H9 (cell line): Measurements from ENCODE around the gene CNIH2. TPM values are rescaled to one million over a fixed set of nuclear protein-coding genes. Genes with fewer than 3 reads are reported as not detected.
A peak's percentile ranks its signal among the peaks of the same experiment; 100 is the strongest.

Source experiments
- DNase-seq: peaks from one replicate; pipeline ENCODE4 v3.0.0-alpha.2; 2017
- H2AFZ ChIP-seq: one replicate; pipeline ENCODE4 v1.6.1; 2013; ENCODE audit warnings: mild to moderate bottlenecking, low read length, control low read depth, moderate library complexity
- H2AK5ac ChIP-seq: 2 replicates; pipeline ENCODE4 v1.6.1; 2013; ENCODE audit warnings: low read length, control low read depth, mixed read lengths; ENCODE audit not compliant: insufficient read length
- H2BK120ac ChIP-seq: one replicate; pipeline ENCODE4 v1.6.1; 2013; ENCODE audit warnings: low read depth, mild to moderate bottlenecking, low read length, control low read depth, inconsistent platforms; ENCODE audit not compliant: poor library complexity, severe bottlenecking
- H2BK12ac ChIP-seq: 2 replicates; pipeline ENCODE4 v1.6.1; 2013; ENCODE audit warnings: low read length, control low read depth, mixed read lengths, low read depth; ENCODE audit not compliant: insufficient read length
- H2BK15ac ChIP-seq: 2 replicates; pipeline ENCODE4 v1.6.1; 2013; ENCODE audit warnings: low read depth, low read length, control low read depth
- H2BK20ac ChIP-seq: one replicate; pipeline ENCODE4 v1.6.1; 2013; ENCODE audit warnings: low read depth, mild to moderate bottlenecking, low read length, control low read depth, inconsistent platforms; ENCODE audit not compliant: poor library complexity, severe bottlenecking
- H2BK5ac ChIP-seq: 2 replicates; pipeline ENCODE4 v1.6.1; 2013; ENCODE audit warnings: low read length, control low read depth, mixed read lengths; ENCODE audit not compliant: insufficient read length
- H3K14ac ChIP-seq: 2 replicates; pipeline ENCODE4 v1.6.1; 2013; ENCODE audit warnings: low read length, control low read depth; ENCODE audit not compliant: insufficient read depth
- H3K18ac ChIP-seq: 2 replicates; pipeline ENCODE4 v1.6.1; 2013; ENCODE audit warnings: low read depth, mild to moderate bottlenecking, mixed read lengths, low read length, control low read depth; ENCODE audit not compliant: insufficient read length
- H3K23ac ChIP-seq: 2 replicates; pipeline ENCODE4 v1.6.1; 2013; ENCODE audit warnings: low read length, control low read depth, mixed read lengths, low read depth; ENCODE audit not compliant: insufficient read length
- H3K23me2 ChIP-seq: 2 replicates; pipeline ENCODE4 v1.6.1; 2013; ENCODE audit warnings: low read depth, mild to moderate bottlenecking, mixed read lengths, low read length, control low read depth; ENCODE audit not compliant: insufficient read length, poor library complexity, severe bottlenecking
- H3K27ac ChIP-seq: 2 replicates; pipeline ENCODE4 v1.5.1; 2013; ENCODE audit warnings: low read length, control low read depth, mixed read lengths, low read depth; ENCODE audit not compliant: insufficient read length
- H3K27me3 ChIP-seq: 2 replicates; pipeline ENCODE4 v1.6.1; 2013; ENCODE audit warnings: low read length, control low read depth, inconsistent platforms; ENCODE audit not compliant: insufficient read depth
- H3K4ac ChIP-seq: 2 replicates; pipeline ENCODE4 v1.6.1; 2013; ENCODE audit warnings: low read depth, mild to moderate bottlenecking, control low read depth, inconsistent platforms, low read length, moderate library complexity
- H3K4me1 ChIP-seq: 2 replicates; pipeline ENCODE4 v1.6.1; 2013; ENCODE audit warnings: low read length, control low read depth, inconsistent platforms; ENCODE audit not compliant: insufficient read depth
- H3K4me2 ChIP-seq: 2 replicates; pipeline ENCODE4 v1.6.1; 2013; ENCODE audit warnings: low read length, control low read depth, mixed read lengths; ENCODE audit not compliant: insufficient read length, insufficient read depth
- H3K56ac ChIP-seq: 2 replicates; pipeline ENCODE4 v1.6.1; 2013; ENCODE audit warnings: low read depth, mild to moderate bottlenecking, mixed read lengths, low read length, control low read depth; ENCODE audit not compliant: insufficient read length
- H3K79me1 ChIP-seq: 2 replicates; pipeline ENCODE4 v1.6.1; 2013; ENCODE audit warnings: low read depth, mild to moderate bottlenecking, moderate library complexity, low read length, control low read depth, inconsistent platforms; ENCODE audit not compliant: insufficient read depth, poor library complexity, severe bottlenecking
- H3K79me2 ChIP-seq: 2 replicates; pipeline ENCODE4 v1.6.1; 2013; ENCODE audit warnings: low read length, control low read depth, inconsistent platforms; ENCODE audit not compliant: insufficient read depth
- H3K9ac ChIP-seq: 2 replicates; pipeline ENCODE4 v1.6.1; 2013; ENCODE audit warnings: low read length, control low read depth, mixed read lengths; ENCODE audit not compliant: insufficient read length; ENCODE audit errors: extremely low read depth
- H3K9me3 ChIP-seq: one replicate; pipeline ENCODE4 v1.6.1; 2013; ENCODE audit warnings: low read depth, low read length, inconsistent platforms; ENCODE audit not compliant: control insufficient read depth
- H3T11ph ChIP-seq: one replicate; pipeline ENCODE4 v1.6.1; 2013; ENCODE audit warnings: mild to moderate bottlenecking, low read length, control low read depth, inconsistent platforms
- H4K20me1 ChIP-seq: one replicate; pipeline ENCODE4 v1.6.1; 2013; ENCODE audit not compliant: control insufficient read depth, insufficient read length, insufficient read depth
- H4K5ac ChIP-seq: 2 replicates; pipeline ENCODE4 v1.6.1; 2013; ENCODE audit warnings: low read depth, mild to moderate bottlenecking, mixed read lengths, low read length, control low read depth; ENCODE audit not compliant: insufficient read length
- H4K8ac ChIP-seq: replicated peaks from 2 replicates; pipeline ENCODE4 v1.6.1; 2013; ENCODE audit warnings: low read length, control low read depth, mixed read lengths, low read depth; ENCODE audit not compliant: insufficient read length
- H4K91ac ChIP-seq: 2 replicates; pipeline ENCODE4 v1.6.1; 2013; ENCODE audit warnings: low read depth, mild to moderate bottlenecking, moderate library complexity, mixed read lengths, low read length, control low read depth; ENCODE audit not compliant: insufficient read length
- H3K27ac Mint-ChIP-seq, 3 experiments: 2 replicates in 2 of 3; 3 replicates in 1 of 3; pipeline ENCODE4 v1.8.0; 2020 to 2021; ENCODE audit warnings: mixed read lengths in 3 of 3, mild to moderate bottlenecking in 1 of 3, moderate library complexity in 1 of 3
- H3K27me3 Mint-ChIP-seq: 2 replicates; pipeline ENCODE4 v1.8.0; 2021; ENCODE audit warnings: low read depth, mild to moderate bottlenecking, moderate library complexity, mixed read lengths
- H3K36me3 Mint-ChIP-seq, 3 experiments: 2 replicates in 2 of 3; 3 replicates in 1 of 3; pipeline ENCODE4 v1.8.0; 2020 to 2021; ENCODE audit warnings: low read depth in 3 of 3, mixed read lengths in 3 of 3; ENCODE audit not compliant: insufficient read depth in 1 of 3
- H3K4me1 Mint-ChIP-seq, 2 experiments: 2 replicates each; pipeline ENCODE4 v1.8.0; 2020; ENCODE audit warnings: mixed read lengths in 2 of 2
- H3K4me3 Mint-ChIP-seq, 2 experiments: 2 replicates in 1 of 2; 3 replicates in 1 of 2; pipeline ENCODE4 v1.8.0; 2020 to 2021; ENCODE audit warnings: mild to moderate bottlenecking in 2 of 2, mixed read lengths in 2 of 2, moderate library complexity in 1 of 2
- H3K9me3 Mint-ChIP-seq, 2 experiments: 2 replicates in 1 of 2; 3 replicates in 1 of 2; pipeline ENCODE4 v1.8.0; 2020; ENCODE audit warnings: mild to moderate bottlenecking in 2 of 2, mixed read lengths in 2 of 2, moderate library complexity in 1 of 2
- CTCF ChIP-seq: fragments of 200-600 bp; sonication (generic); conservative IDR thresholded peaks from 3 replicates; pipeline ENCODE4 v1.8.0; 2021; ENCODE audit warnings: antibody characterized with exemption, mild to moderate bottlenecking
- WGBS: extraction: QIAGEN DNeasy Blood & Tissue Kit; methylation state at CpG from one replicate; pipeline ENCODE4 v1.1.7; 2013; ENCODE audit warnings: missing lambda C conversion rate, low lambda C conversion rate, mixed read lengths; ENCODE audit not compliant: insufficient read length; ENCODE audit errors: extremely low coverage; 5-methylcytosine and 5-hydroxymethylcytosine counted together
- total RNA-seq: library from RNA; stranded (reverse); gene quantifications from 2 replicates; pipeline ENCODE4 v1.2.1, GENCODE V29; 2021

Gene CNIH2
- total RNA-seq, 1 experiment from 2014 or later: 12.0 TPM

- no peaks in the 10 kb centered on the region for H3K9me3 ChIP-seq
- H3K27me3 ChIP-seq: no peaks in the 10 kb centered on the region
- no peak overlapping the region for H2BK120ac ChIP-seq
- H3K79me2 ChIP-seq: no peaks in the 10 kb centered on the region
- no peak for TF ChIP-seq CTCF
- no peak overlapping the region for H3K4ac ChIP-seq
- Mint-ChIP-seq H3K36me3 (peaks cover 1 to 19% (median 10%) of the 10 kb centered on the region in 3 experiments; a peak in 5 of 7 replicates), H3K9me3 (no peaks in the 10 kb centered on the region; a peak in 1 of 5 replicates), H3K27ac (peak overlapping the region; percentile 85 to 94 (median 93); a peak in 6 of 7 replicates), H3K4me1 (peaks cover 23 to 28% of the 10 kb centered on the region in 2 experiments), H3K4me3 (no peak overlapping the region), H3K27me3 (no peaks in the 10 kb centered on the region)
- H2BK15ac ChIP-seq: no peak overlapping the region
- no peaks in the 10 kb centered on the region for H3K23me2 ChIP-seq
- no peaks in the 10 kb centered on the region for H4K20me1 ChIP-seq
- no peak overlapping the region for H2BK12ac ChIP-seq
- H4K91ac ChIP-seq: no peak overlapping the region
- H4K5ac ChIP-seq: no peak overlapping the region
- no peak overlapping the region for H2AFZ ChIP-seq
- H2BK20ac ChIP-seq: no peak overlapping the region
- no peak overlapping the region for H3K27ac ChIP-seq
- no peaks in the 10 kb centered on the region for H3K79me1 ChIP-seq
- no peak overlapping the region for H3K18ac ChIP-seq
- no peak overlapping the region for H2AK5ac ChIP-seq
- no peak overlapping the region for H3K4me2 ChIP-seq
- H3K9ac ChIP-seq: no peak overlapping the region
- H2BK5ac ChIP-seq: no peak overlapping the region
- H3T11ph ChIP-seq: no peak overlapping the region
- H4K8ac ChIP-seq: no peak overlapping the region
- no peak overlapping the region for H3K14ac ChIP-seq
- no peak overlapping the region for H3K23ac ChIP-seq
- no CpG with 5 or more reads among the region's 6 CpGs for WGBS
- H3K4me1 ChIP-seq: no peaks in the 10 kb centered on the region
- DNase-seq: peak; percentile 43
- H3K56ac ChIP-seq: no peak overlapping the region
Observed at GRCh38 chr11:66228521-66228920, 49.5 kb upstream of the CNIH2 start.
